ENCODE results near the gene PITPNC1.
"Not testable (repeated sequence)": the region's sequence is repeated elsewhere in the genome, so short reads cannot be mapped to it uniquely, and the experiment has no call there.

PITPNC1 gene

DNA sequence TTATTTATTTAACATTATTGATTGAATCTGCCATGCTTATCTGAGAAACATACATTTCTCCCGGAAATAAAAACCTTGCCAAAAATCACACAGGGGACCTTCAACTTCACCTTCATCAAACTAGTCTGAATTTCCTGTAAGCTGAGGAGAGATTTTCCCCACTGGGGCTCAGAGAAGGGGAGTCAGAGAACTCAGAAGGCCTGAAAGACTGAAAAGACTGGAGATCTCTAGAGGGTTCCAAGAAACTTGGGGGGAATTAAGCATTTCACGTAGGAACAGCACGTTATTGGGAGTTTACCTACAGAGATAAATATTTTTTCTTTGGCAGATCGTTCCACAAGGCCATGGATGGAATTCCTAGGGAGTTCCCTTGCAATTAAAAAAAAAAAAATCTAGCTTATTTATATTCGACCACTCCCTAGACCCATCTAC, 340.1 kb downstream of the PITPNC1 start:
- TF ChIP-seq, protein P1, sequence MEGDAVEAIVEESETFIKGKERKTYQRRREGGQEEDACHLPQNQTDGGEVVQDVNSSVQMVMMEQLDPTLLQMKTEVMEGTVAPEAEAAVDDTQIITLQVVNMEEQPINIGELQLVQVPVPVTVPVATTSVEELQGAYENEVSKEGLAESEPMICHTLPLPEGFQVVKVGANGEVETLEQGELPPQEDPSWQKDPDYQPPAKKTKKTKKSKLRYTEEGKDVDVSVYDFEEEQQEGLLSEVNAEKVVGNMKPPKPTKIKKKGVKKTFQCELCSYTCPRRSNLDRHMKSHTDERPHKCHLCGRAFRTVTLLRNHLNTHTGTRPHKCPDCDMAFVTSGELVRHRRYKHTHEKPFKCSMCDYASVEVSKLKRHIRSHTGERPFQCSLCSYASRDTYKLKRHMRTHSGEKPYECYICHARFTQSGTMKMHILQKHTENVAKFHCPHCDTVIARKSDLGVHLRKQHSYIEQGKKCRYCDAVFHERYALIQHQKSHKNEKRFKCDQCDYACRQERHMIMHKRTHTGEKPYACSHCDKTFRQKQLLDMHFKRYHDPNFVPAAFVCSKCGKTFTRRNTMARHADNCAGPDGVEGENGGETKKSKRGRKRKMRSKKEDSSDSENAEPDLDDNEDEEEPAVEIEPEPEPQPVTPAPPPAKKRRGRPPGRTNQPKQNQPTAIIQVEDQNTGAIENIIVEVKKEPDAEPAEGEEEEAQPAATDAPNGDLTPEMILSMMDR (conservative IDR thresholded peaks at IDR 0.05; ENCODE audit: low read depth, low read length) = no peak
- no peak for DNase-seq (ENCODE audit: low read depth)
- H3K4me3 ChIP-seq (ENCODE audit: low read depth, low read length) = peak overlapping the region; percentile 63

DNA sequence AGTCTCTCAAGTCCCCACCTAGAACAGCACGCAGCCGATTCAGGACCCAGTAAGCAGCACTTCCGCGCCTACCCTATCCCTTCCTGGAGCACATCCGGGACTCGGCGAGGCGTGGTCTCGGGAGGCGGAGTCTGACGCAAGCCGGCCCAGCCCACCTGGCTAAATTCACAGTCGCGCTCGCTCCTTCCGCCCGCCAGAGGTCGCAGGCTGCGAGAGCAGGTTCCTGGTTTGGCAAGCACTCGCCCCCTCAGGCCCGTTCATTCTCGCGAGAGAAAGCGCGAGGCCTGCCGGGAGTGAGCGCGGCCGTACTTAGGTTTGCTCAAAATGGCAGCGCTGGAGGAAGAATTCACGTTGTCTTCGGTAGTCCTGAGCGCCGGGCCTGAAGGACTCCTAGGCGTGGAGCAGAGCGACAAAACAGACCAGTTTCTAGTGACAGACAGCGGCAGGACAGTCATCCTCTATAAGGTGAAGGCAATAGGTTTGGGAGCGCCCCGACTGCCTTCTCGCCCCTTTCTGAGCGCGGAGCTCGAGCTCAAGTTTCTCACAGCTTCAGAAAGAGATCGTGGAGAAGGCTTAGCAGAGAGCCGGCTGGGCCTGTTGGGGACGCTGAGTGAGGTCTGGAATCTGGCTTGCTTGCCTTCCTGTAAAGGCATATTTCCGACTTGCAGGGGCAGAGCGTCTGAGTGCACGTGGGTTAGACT, 340.7 kb downstream of the PITPNC1 start, which contains the start of gene NOL11:
TSS of gene NOL11 (plus strand) at position 313 of the 701 bp plus-strand sequence. CDS start at position 325, 12 bp downstream.
- DNase-seq (ENCODE audit: low read depth) = peak; percentile 99
- TF ChIP-seq, protein P1 (conservative IDR thresholded peaks at IDR 0.05; ENCODE audit: low read depth, low read length) = peak; percentile 94
- H3K4me3 ChIP-seq (ENCODE audit: low read depth, low read length) = peak within 1 kb of the TSS; percentile 89

DNA sequence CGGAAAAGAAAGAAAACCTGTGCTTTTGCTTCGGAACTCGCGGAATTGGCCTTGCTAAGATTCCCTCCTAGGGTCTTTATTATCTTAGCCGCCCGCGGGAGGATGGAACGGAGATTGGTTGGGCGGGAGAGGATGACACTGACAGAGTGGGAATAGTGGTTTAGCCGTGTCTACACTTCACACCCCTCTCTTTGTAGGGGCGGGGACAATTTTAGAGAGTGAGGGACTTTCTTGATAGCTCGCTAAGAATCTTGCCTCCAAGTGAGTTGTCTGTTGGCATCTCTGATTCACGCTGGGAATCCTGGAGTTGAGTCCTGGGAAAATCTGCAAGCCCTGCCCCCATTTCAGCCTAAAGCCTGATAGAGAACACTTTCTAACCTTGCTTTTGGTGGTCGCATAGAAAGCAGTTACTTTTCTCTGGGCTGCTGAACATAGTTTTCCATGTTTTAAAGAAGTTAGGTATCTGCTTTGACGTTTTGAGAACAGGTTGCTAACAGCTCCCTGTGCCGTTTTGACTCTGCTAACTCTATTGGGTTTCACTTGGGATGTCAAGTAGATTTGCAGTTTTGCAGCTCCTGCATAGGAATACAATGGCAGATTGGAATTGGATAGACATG, 341.4 kb downstream of the PITPNC1 start:
- DNase-seq (ENCODE audit: low read depth) = peak; percentile 34
- peak overlapping the region; percentile 89 for H3K4me3 ChIP-seq (ENCODE audit: low read depth, low read length)
- TF ChIP-seq, protein P1 (conservative IDR thresholded peaks at IDR 0.05; ENCODE audit: low read depth, low read length) = no peak

DNA sequence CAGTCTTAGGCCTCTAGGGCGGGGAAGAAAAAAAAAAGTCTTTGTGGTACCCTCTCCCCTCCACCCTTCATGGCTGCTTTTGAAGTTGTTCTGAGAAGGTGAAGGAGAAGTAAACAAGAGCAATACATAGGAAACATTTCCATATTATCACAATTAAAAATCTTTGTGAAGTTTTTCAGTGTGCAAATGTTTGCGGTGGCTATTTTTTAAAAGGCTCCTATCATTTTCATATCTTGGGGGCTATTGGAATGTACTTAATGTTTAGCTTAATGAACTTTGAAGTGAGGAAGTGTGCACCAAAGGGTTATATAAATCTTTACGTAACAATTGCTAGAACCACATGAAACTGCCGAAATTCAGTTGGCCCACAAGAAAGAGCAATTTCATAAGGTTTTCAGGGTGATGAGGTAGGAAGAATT, 348.3 kb downstream of the PITPNC1 start:
- DNase-seq (ENCODE audit: low read depth) = no peak
- H3K4me3 ChIP-seq (ENCODE audit: low read depth, low read length) = no peak overlapping the region
- TF ChIP-seq, protein P1 (conservative IDR thresholded peaks at IDR 0.05; ENCODE audit: low read depth, low read length) = no peak

DNA sequence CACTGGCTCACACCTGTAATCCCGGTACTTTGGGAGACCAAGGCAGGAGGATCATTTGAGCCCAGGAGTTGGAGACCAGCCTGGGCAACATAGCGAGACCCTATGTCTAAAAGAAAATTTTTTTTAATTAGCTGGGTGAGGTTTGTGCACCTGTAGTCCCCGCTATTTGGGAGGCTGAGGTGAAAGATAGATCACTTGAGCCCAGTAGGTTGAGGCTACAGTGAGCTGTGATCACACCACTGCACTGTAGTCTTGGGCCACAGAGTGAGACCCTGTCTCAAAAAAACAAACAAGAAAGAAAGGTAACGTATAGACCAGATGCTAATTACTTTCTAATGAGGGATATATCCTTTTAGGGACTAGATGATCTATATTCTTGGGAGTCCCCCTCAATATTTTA, 348.7 kb downstream of the PITPNC1 start:
- H3K4me3 ChIP-seq (ENCODE audit: low read depth, low read length) = no peak overlapping the region
- DNase-seq (ENCODE audit: low read depth) = no peak
- TF ChIP-seq, protein P1 (conservative IDR thresholded peaks at IDR 0.05; ENCODE audit: low read depth, low read length) = no peak

DNA sequence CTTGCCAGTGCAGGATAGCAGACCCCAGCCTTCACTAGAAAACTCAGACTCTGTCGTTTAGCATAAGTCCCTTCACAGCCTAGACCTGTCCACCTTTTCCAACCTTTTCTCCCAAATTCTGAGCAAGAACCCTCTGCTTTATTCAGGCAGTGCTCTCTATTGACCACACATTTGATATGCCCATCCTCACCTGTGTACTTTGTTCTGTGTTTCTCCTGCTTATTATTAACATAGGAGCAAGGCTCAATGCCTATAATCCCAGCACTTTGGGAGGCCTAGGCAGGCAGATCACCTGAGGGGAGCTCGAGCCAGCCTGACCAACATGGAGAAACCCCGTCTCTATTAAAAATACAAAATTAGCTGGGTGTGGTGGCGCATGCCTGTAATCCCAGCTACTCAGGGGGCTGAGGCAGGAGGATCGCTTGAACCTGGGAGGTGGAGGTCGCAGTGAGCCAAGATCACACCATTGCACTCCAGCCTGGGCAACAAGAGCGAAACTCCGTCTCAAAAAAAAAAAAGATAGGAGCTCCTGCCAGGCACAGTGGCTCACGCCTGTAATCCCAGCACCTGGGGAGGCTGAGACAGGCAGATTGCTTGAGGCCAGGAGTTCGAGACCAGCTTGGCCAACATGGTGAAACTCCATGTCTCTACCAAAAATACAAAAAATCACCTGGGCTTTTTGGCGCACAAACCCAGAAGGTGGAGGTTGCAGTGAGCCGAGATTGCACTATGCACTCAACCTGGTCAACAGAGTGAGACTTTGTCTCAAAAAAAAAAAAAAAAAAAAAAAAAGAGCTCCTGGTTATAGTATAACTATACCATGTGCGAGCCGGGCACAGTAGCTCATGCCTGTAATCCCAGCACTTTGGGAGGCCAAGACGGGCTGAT, 350.3 kb downstream of the PITPNC1 start:
- not testable (repeated sequence) for H3K4me3 ChIP-seq (ENCODE audit: low read depth, low read length); DNase-seq (ENCODE audit: low read depth)

DNA sequence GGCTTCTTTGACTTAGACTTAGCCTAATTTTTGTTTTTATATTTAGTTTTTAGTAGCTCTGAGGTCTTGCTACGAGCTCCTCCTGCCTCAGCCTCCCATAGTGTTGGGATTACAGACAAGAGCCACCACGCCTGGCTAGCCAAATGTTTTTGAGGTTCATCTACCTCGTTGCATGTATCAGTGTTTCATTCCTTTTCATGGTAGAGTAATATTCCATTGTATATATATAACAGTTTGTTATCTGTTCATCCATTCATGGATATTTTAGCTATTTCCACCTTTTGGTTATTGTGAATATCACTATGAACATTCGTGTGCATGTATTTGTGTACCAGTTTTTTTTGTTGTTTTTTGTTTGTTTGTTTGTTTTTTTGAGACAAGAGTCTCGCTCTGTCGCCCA, 352.8 kb downstream of the PITPNC1 start:
- no peak for DNase-seq (ENCODE audit: low read depth)
- TF ChIP-seq, protein P1 (conservative IDR thresholded peaks at IDR 0.05; ENCODE audit: low read depth, low read length) = no peak
- no peak overlapping the region for H3K4me3 ChIP-seq (ENCODE audit: low read depth, low read length)

All from choroid plexus epithelial cell (primary cell).